GM21447 (cell line): Measurements from ENCODE around the gene GLDN.
A peak's percentile ranks its signal among the peaks of the same experiment; 100 is the strongest.

Experiments used
- ATAC-seq: cut with Tn5 transposase; IDR thresholded peaks from one replicate; pipeline ENCODE4 v1.9.1; 2021; ENCODE audit not compliant: unreplicated experiment

Gene GLDN

GRCh38 chr15:51322621-51323296 is 18.7 kb upstream of the GLDN start:
- no peak for ATAC-seq

- no peak for ATAC-seq
Observed at GRCh38 chr15:51323749-51324148, 17.7 kb upstream of the GLDN start.

- no peak for ATAC-seq
Observed at GRCh38 chr15:51325167-51325566, 16.3 kb upstream of the GLDN start.

GRCh38 chr15:51327081-51327480 is 14.4 kb upstream of the GLDN start:
- no peak for ATAC-seq

- no peak for ATAC-seq
Observed at GRCh38 chr15:51328926-51329325, 12.5 kb upstream of the GLDN start.

GRCh38 chr15:51331141-51331540 is 10.3 kb upstream of the GLDN start:
- no peak for ATAC-seq

GRCh38 chr15:51332206-51333147 is 9.0 kb upstream of the GLDN start:
- no peak for ATAC-seq

- ATAC-seq = no peak
Observed at GRCh38 chr15:51333571-51333970, 7.9 kb upstream of the GLDN start.

GRCh38 chr15:51334011-51334451 is 7.4 kb upstream of the GLDN start:
- no peak for ATAC-seq

- no peak for ATAC-seq
Observed at GRCh38 chr15:51335087-51335486, 6.4 kb upstream of the GLDN start.

GRCh38 chr15:51335538-51336410 is 5.7 kb upstream of the GLDN start:
- peak; percentile 86 for ATAC-seq

GRCh38 chr15:51338496-51338895 is 3.0 kb upstream of the GLDN start, which contains the start of gene CYP19A1:
TSS of gene CYP19A1 (minus strand) at chr15:51338596. CDS start at chr15:51242912, 95,684 bp downstream.
- ATAC-seq = no peak

- ATAC-seq = no peak
Observed at GRCh38 chr15:51342227-51342999, 958 bp downstream of the GLDN start.

GRCh38 chr15:51343466-51343865 is 2.0 kb downstream of the GLDN start:
- ATAC-seq = no peak

- no peak for ATAC-seq
Observed at GRCh38 chr15:51346136-51346535, 4.7 kb downstream of the GLDN start.

GRCh38 chr15:51348688-51349087 is 7.2 kb downstream of the GLDN start:
- peak; percentile 97 for ATAC-seq

- ATAC-seq = no peak
Observed at GRCh38 chr15:51349156-51349844, 7.8 kb downstream of the GLDN start.

- ATAC-seq = no peak
Observed at GRCh38 chr15:51350723-51351122, 9.3 kb downstream of the GLDN start.

GRCh38 chr15:51353976-51354375 is 12.5 kb downstream of the GLDN start:
- ATAC-seq = no peak

GRCh38 chr15:51355096-51355495 is 13.6 kb downstream of the GLDN start:
- ATAC-seq = no peak
